HCT116 (cell line): ENCODE results near the gene NKAIN4. TPM values are rescaled to one million over a fixed set of nuclear protein-coding genes. Genes with fewer than 3 reads are reported as not detected.

ENCODE experiments used
- ATAC-seq: fragments of 200-7000 bp; cut with Tn5 transposase; 2 replicates; pipeline ENCODE4 v1.9.1; 2020; ENCODE audit warnings: mild to moderate bottlenecking, moderate library complexity
- BruUV-seq: library from RNA; stranded (reverse); fragments of 400-500 nt; replicated peaks from 2 replicates; lab custom pipeline; 2021; lab: Mats Ljungman, UMichigan
- CTCF ChIA-PET: fragments of 300-600 bp; sonication (Branson Sonifier 250); formaldehyde crosslinking; loops from one replicate; lab custom pipeline; 2021; ENCODE audit warnings: antibody characterized with exemption; lab: Charles Lee
- POLR2A ChIA-PET: fragments of 300-600, 350-600 bp; sonication (Branson Sonifier 250); formaldehyde crosslinking; loops from one replicate; lab custom pipeline; 2021; ENCODE audit warnings: antibody characterized with exemption; lab: Charles Lee
- RAD21 ChIA-PET, 2 experiments: fragments of 300-600 bp; sonication (Branson Sonifier 250); formaldehyde crosslinking; loops; one replicate each; lab custom pipeline; 2023; ENCODE audit warnings: low total read pairs in 2 of 2; ENCODE audit not compliant: uncharacterized antibody in 2 of 2, unreplicated experiment in 2 of 2, low non-redundant PET in 1 of 2; lab: Charles Lee
- DNase-seq: peaks from one replicate; pipeline ENCODE4 v3.0.0-alpha.2; 2010; ENCODE audit warnings: low read depth, low spot score
- H2AFZ ChIP-seq: fragments of 200-600 bp; shearing (Covaris generic), sonication (generic); 2 replicates; pipeline ENCODE4 v1.6.1; 2017; ENCODE audit warnings: low read depth, mixed run types, mixed read lengths, antibody characterized with exemption, low read length; ENCODE audit not compliant: poor library complexity, severe bottlenecking
- H3K27ac ChIP-seq: 2 replicates; pipeline ENCODE4 v1.5.1; 2012; ENCODE audit warnings: low read depth, low read length
- H3K27me3 ChIP-seq: fragments of 200-600 bp; sonication (generic); 2 replicates; pipeline ENCODE4 v1.6.1; 2016; ENCODE audit warnings: mixed run types, low read length, mixed read lengths; ENCODE audit not compliant: insufficient read depth
- H3K36me3 ChIP-seq, 2 experiments: fragments of 200-500 bp in 1 of 2; fragments of 200-600 bp in 1 of 2; sonication (Bioruptor generic) in 1 of 2; sonication (generic) in 1 of 2; 2 replicates each; pipeline versions ENCODE4 v1.5.1 to v1.6.1; 2014 to 2016; ENCODE audit warnings: low read length in 2 of 2, inconsistent platforms in 1 of 2, mixed read lengths in 1 of 2, mixed run types in 1 of 2; ENCODE audit not compliant: insufficient read depth in 2 of 2, control insufficient read depth in 1 of 2
- H3K4me1 ChIP-seq, 2 experiments: fragments of 200-600 bp in 1 of 2; sonication (generic) in 1 of 2; 2 replicates each; pipeline versions ENCODE4 v1.5.1 to v1.6.1; 2012 to 2017; ENCODE audit warnings: low read length in 2 of 2, inconsistent platforms in 1 of 2, mild to moderate bottlenecking in 1 of 2, mixed read lengths in 1 of 2, mixed run types in 1 of 2, moderate library complexity in 1 of 2; ENCODE audit not compliant: insufficient read depth in 2 of 2, control insufficient read depth in 1 of 2
- H3K4me2 ChIP-seq: fragments of 200-600 bp; sonication (generic); 2 replicates; pipeline ENCODE4 v1.6.1; 2017; ENCODE audit warnings: mixed run types, low read length, mixed read lengths
- H3K4me3 ChIP-seq, 2 experiments: fragments of 200-600 bp in 1 of 2; sonication (generic) in 1 of 2; replicated peaks in 1 of 2; 2 replicates each; pipeline ENCODE4 v1.5.1; 2011 to 2016; ENCODE audit warnings: low read length in 2 of 2, control low read depth in 1 of 2, low read depth in 1 of 2, mild to moderate bottlenecking in 1 of 2, mixed read lengths in 1 of 2, mixed run types in 1 of 2
- H3K79me2 ChIP-seq: fragments of 200-600 bp; sonication (generic); 2 replicates; pipeline ENCODE4 v1.6.1; 2017; ENCODE audit warnings: mild to moderate bottlenecking, mixed run types, low read length, moderate library complexity, mixed read lengths; ENCODE audit not compliant: insufficient read depth
- H3K9ac ChIP-seq: fragments of 200-600 bp; sonication (generic); 2 replicates; pipeline ENCODE4 v1.6.1; 2016; ENCODE audit warnings: low read length, mixed read lengths
- H3K9me2 ChIP-seq: fragments of 200-600 bp; sonication (generic), shearing (Covaris generic); 2 replicates; pipeline ENCODE4 v1.6.1; 2017; ENCODE audit warnings: mixed run types, mild to moderate bottlenecking, moderate library complexity; ENCODE audit not compliant: insufficient read depth
- H3K9me3 ChIP-seq, 2 experiments: fragments of 200-500 bp in 1 of 2; fragments of 200-600 bp in 1 of 2; sonication (Bioruptor generic) in 1 of 2; sonication (generic) in 1 of 2; 2 replicates each; pipeline ENCODE4 v1.6.1; 2014 to 2017; ENCODE audit warnings: low read length in 2 of 2, mixed read lengths in 2 of 2, inconsistent platforms in 1 of 2, low read depth in 1 of 2, mild to moderate bottlenecking in 1 of 2, mixed run types in 1 of 2, moderate library complexity in 1 of 2; ENCODE audit not compliant: control insufficient read depth in 1 of 2, insufficient read depth in 1 of 2
- H4K20me1 ChIP-seq: fragments of 200-600 bp; sonication (generic), shearing (Covaris generic); 2 replicates; pipeline ENCODE4 v1.6.1; 2017; ENCODE audit warnings: mixed run types, mild to moderate bottlenecking, moderate library complexity; ENCODE audit not compliant: insufficient read depth
- CEBPB ChIP-seq: IDR thresholded peaks from 2 replicates; pipeline ENCODE4 v1.6.1; 2012; ENCODE audit warnings: low read depth
- FOSL1 ChIP-seq: IDR thresholded peaks from 2 replicates; pipeline ENCODE4 v1.6.1; 2012; ENCODE audit warnings: low read depth
- RAD21 ChIP-seq: IDR thresholded peaks from 2 replicates; pipeline ENCODE4 v1.6.1; 2012; ENCODE audit warnings: low read depth, mild to moderate bottlenecking
- SRF ChIP-seq: IDR thresholded peaks from 2 replicates; pipeline ENCODE4 v1.6.1; 2012; ENCODE audit warnings: low read depth
- YY1 ChIP-seq: IDR thresholded peaks from 2 replicates; pipeline ENCODE4 v1.6.1; 2011; ENCODE audit warnings: low read length, low read depth, moderate library complexity, mild to moderate bottlenecking; ENCODE audit not compliant: insufficient replicate concordance; ENCODE audit errors: extremely low read depth
- ZNF274 ChIP-seq: fragments of 200-500 bp; sonication (Bioruptor generic); IDR thresholded peaks from 2 replicates; pipeline ENCODE4 v1.6.1; 2014; ENCODE audit warnings: mild to moderate bottlenecking, low read depth, low read length, inconsistent platforms
- intact Hi-C: fragments of 100-400 bp; cut with micrococcal nuclease; formaldehyde crosslinking; loops from 2 replicates; pipeline ENCODE4 v1.10.0; 2022
- total RNA-seq: library from RNA; stranded (reverse); gene quantifications from one replicate; pipeline ENCODE4 v1.2.1, GENCODE V29; 2021; ENCODE audit not compliant: unreplicated experiment
- TF ChIP-seq, protein P1 (sequence below): IDR thresholded peaks from 2 replicates; pipeline ENCODE4 v1.6.1; 2012; ENCODE audit warnings: low read depth

NKAIN4 gene
- total RNA-seq, 1 experiment from 2014 or later: not detected

DNA sequence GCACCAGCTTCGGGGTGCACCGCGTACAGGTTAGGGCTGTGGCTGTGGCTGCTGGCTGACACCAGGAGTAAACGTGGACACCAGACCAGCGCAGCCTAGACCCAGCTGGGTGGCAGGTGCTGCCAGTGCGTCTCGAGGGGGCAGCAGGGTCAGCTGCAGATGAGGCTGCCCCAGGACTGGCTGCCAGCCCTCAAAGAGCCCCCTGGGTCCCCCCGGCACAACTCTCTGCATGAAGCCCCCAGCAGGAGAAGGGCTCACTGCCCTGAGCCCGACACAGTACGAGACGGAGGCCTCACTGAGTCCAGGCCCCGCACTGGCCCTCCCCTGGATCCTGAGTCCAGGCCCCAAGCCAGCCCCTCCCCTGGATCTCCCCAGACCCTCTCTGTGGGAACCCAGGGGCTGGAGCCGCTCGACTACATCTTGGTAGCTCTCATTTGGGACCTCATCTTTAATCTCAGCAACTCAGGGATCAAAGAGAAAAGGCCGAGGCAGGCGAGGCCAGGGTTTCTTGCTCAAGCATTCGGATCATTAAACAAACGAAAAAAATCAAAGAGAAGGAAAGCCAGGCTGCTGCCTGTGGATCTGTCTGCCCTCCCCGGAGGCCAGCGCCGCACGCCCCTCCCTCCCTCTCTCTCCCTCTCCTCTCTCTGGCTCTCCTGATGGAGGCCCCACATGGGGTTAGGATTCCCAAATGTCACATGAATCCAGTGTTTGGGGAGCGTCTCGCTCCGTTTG is 7.0 kb upstream of the NKAIN4 start (continued):
- no peak for TF ChIP-seq ZNF274

DNA sequence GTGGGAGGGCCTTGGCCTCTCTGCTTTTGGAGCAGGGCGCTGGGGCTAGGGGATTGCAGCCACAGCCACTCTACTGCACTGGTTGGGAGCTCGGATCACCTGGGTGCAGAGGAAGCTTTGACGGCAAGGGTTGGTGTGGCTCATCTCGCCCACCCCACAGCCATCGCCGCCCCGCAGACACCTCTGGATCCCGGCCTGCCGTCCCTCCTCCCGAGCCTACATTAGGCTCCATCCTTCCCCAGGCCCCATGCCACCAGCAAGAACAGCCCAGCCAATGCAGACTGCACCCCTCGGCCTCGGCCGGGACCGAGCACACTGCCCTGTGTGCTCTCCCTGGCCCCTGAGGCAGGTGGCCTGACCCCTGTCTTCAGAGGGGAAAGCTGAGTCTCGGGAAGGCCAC is 6.3 kb upstream of the NKAIN4 start:
- no peak for TF ChIP-seq RAD21
- no peak for TF ChIP-seq YY1
- TF ChIP-seq SRF: no peak
- no peak for TF ChIP-seq CEBPB
- TF ChIP-seq FOSL1: no peak
- TF ChIP-seq, protein P1, sequence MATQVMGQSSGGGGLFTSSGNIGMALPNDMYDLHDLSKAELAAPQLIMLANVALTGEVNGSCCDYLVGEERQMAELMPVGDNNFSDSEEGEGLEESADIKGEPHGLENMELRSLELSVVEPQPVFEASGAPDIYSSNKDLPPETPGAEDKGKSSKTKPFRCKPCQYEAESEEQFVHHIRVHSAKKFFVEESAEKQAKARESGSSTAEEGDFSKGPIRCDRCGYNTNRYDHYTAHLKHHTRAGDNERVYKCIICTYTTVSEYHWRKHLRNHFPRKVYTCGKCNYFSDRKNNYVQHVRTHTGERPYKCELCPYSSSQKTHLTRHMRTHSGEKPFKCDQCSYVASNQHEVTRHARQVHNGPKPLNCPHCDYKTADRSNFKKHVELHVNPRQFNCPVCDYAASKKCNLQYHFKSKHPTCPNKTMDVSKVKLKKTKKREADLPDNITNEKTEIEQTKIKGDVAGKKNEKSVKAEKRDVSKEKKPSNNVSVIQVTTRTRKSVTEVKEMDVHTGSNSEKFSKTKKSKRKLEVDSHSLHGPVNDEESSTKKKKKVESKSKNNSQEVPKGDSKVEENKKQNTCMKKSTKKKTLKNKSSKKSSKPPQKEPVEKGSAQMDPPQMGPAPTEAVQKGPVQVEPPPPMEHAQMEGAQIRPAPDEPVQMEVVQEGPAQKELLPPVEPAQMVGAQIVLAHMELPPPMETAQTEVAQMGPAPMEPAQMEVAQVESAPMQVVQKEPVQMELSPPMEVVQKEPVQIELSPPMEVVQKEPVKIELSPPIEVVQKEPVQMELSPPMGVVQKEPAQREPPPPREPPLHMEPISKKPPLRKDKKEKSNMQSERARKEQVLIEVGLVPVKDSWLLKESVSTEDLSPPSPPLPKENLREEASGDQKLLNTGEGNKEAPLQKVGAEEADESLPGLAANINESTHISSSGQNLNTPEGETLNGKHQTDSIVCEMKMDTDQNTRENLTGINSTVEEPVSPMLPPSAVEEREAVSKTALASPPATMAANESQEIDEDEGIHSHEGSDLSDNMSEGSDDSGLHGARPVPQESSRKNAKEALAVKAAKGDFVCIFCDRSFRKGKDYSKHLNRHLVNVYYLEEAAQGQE: no peak
- H3K9ac ChIP-seq: no peak overlapping the region
- DNase-seq (no peak), ATAC-seq (no peak)
- no peaks in the 10 kb centered on the region for H3K9me3 ChIP-seq
- POLR2A ChIA-PET: no interaction called here
- CTCF ChIA-PET: no interaction called here
- H3K4me2 ChIP-seq: no peak overlapping the region
- no peaks in the 10 kb centered on the region for H3K9me2 ChIP-seq
- H3K4me3 ChIP-seq: no peak overlapping the region
- no peaks in the 10 kb centered on the region for H3K4me1 ChIP-seq
- H3K79me2 ChIP-seq: no peaks in the 10 kb centered on the region
- H3K27me3 ChIP-seq: no peaks in the 10 kb centered on the region
- H4K20me1 ChIP-seq: no peaks in the 10 kb centered on the region
- intact Hi-C loops: no loop called here
- H2AFZ ChIP-seq: no peak overlapping the region
- no peaks in the 10 kb centered on the region for H3K36me3 ChIP-seq
- BruUV-seq: no TSS peak
- RAD21 ChIA-PET: no interaction called here
- H3K27ac ChIP-seq: no peak overlapping the region
